Lung (tissue), 12 donors: Measurements from ENCODE around the gene CNTFR. TPM values are rescaled to one million over a fixed set of nuclear protein-coding genes. Genes with fewer than 3 reads are reported as not detected.

Experiments
- ATAC-seq: fragments of 200-7000 bp; cut with Tn5 transposase; one replicate; pipeline ENCODE4 v1.9.1; 2020; ENCODE audit warnings: moderate number of reproducible peaks; ENCODE audit not compliant: insufficient read depth, low FRiP score
- DNase-seq, 3 donors: peaks; one replicate each; pipeline ENCODE4 v3.0.0-alpha.2; 2013 to 2017
- H3K27ac ChIP-seq, 2 donors: one replicate each; pipeline ENCODE4 v1.5.1; 2013; ENCODE audit warnings: mild to moderate bottlenecking in 2 of 2, moderate library complexity in 2 of 2, control low read depth in 1 of 2, inconsistent platforms in 1 of 2, low read depth in 1 of 2, low read length in 1 of 2
- H3K27me3 ChIP-seq, 3 donors: one replicate each; pipeline ENCODE4 v1.5.1; 2013; ENCODE audit warnings: low read length in 2 of 3; ENCODE audit not compliant: control insufficient read depth in 3 of 3, insufficient read depth in 3 of 3
- H3K36me3 ChIP-seq, 4 donors: one replicate each; pipeline ENCODE4 v1.5.1; 2013; ENCODE audit warnings: low read length in 4 of 4, mild to moderate bottlenecking in 1 of 4, moderate library complexity in 1 of 4; ENCODE audit not compliant: control insufficient read depth in 4 of 4, insufficient read depth in 4 of 4
- H3K4me1 ChIP-seq, 5 donors: one replicate each; pipeline ENCODE4 v1.5.1; 2013; ENCODE audit warnings: low read length in 5 of 5, mild to moderate bottlenecking in 2 of 5, moderate library complexity in 1 of 5; ENCODE audit not compliant: control insufficient read depth in 5 of 5, insufficient read depth in 5 of 5
- H3K4me3 ChIP-seq: one replicate; pipeline ENCODE4 v1.5.1; 2013; ENCODE audit warnings: mild to moderate bottlenecking, control low read depth, moderate library complexity
- H3K9ac ChIP-seq, 2 donors: one replicate each; pipeline ENCODE4 v1.5.1; 2013; ENCODE audit warnings: low read length in 2 of 2, control low read depth in 1 of 2; ENCODE audit not compliant: insufficient read depth in 1 of 2
- H3K9me3 ChIP-seq, 4 donors: one replicate each; pipeline ENCODE4 v1.5.1; 2013; ENCODE audit warnings: low read length in 3 of 4, mild to moderate bottlenecking in 1 of 4, moderate library complexity in 1 of 4; ENCODE audit not compliant: control insufficient read depth in 4 of 4, insufficient read depth in 3 of 4
- CTCF ChIP-seq: IDR thresholded peaks from 2 replicates; pipeline ENCODE4 v1.5.1; 2012; ENCODE audit warnings: mild to moderate bottlenecking; ENCODE audit errors: control extremely low read depth, extremely low read depth
- WGBS, 2 donors: extraction: QIAGEN DNeasy Blood & Tissue Kit; methylation state at CpG; one replicate each; pipeline ENCODE4 v1.1.7; 2013; 5-methylcytosine and 5-hydroxymethylcytosine counted together
- polyA plus RNA-seq, 2 donors: library from polyadenylated mRNA; stranded (reverse); fragments of 200-250 nt; gene quantifications; one replicate each; pipeline ENCODE4 v1.2.1, GENCODE V29; 2013
- total RNA-seq, 2 donors: library from RNA; depleted of rRNA in 1 of 2; stranded (reverse); fragments of >200 nt in 1 of 2; gene quantifications; one replicate each; pipeline ENCODE4 v1.2.1, GENCODE V29; 2014 to 2021
- donor health status: control.
- donor health status: control.
- donor health status: Bipolar disorder and iron deficiency.
- donor health status: healthy.
- donor health status: DM: yes; HTN: yes; CAD: no.

The CNTFR gene
- total and polyA plus RNA-seq, 4 donors, result 0.42 to 3.3 (median 1.3) TPM

- Histone ChIP-seq H3K4me3 (no peak overlapping the region), H3K9ac (no peak overlapping the region), H3K4me1 (peaks cover 0 to 6% (median 0%) of the 10 kb centered on the region in 5 donors), H3K36me3 (peaks cover 0 to 2% (median 0%) of the 10 kb centered on the region in 4 donors), H3K27ac (no peak overlapping the region), H3K27me3 (peaks cover 0 to 8% (median 0%) of the 10 kb centered on the region in 3 donors), H3K9me3 (no peaks in the 10 kb centered on the region)
- 15 to 18% methylated on average over 13 of the region's 13 CpGs for WGBS, 2 donors
- peak; percentile 75 for TF ChIP-seq CTCF
- DNase-seq, result peak; percentile 87 to 89 (median 88)
- peak; percentile 35 for ATAC-seq
Measured at GRCh38 chr9:34547960-34548611, 41.4 kb downstream of the CNTFR start.

GRCh38 chr9:34546834-34547827, 42.4 kb downstream of the CNTFR start:
- Histone ChIP-seq H3K9me3 (no peaks in the 10 kb centered on the region), H3K36me3 (no peaks in the 10 kb centered on the region), H3K4me1 (peaks cover 0 to 6% (median 0%) of the 10 kb centered on the region in 5 donors), H3K9ac (no peak overlapping the region), H3K27me3 (peaks cover 0 to 5% (median 0%) of the 10 kb centered on the region in 3 donors), H3K27ac (no peak overlapping the region), H3K4me3 (no peak overlapping the region)
- WGBS, 2 donors, result 60 to 61% methylated on average over 16 of the region's 16 CpGs
- DNase-seq (peak; percentile 72 to 77 (median 73)), ATAC-seq (no peak)
- TF ChIP-seq CTCF, result peak; percentile 11

- Histone ChIP-seq H3K27me3 (peaks cover 0 to 5% (median 0%) of the 10 kb centered on the region in 3 donors), H3K9me3 (no peaks in the 10 kb centered on the region), H3K4me1 (peaks cover 0 to 6% (median 0%) of the 10 kb centered on the region in 5 donors), H3K27ac (no peak overlapping the region), H3K4me3 (no peak overlapping the region), H3K9ac (no peak overlapping the region), H3K36me3 (no peaks in the 10 kb centered on the region)
- 76 to 88% methylated on average over 7 of the region's 7 CpGs for WGBS, 2 donors
- no peak for TF ChIP-seq CTCF
- DNase-seq, result no peak
- no peak for ATAC-seq
Measured at GRCh38 chr9:34546102-34546833, 43.3 kb downstream of the CNTFR start.
